ENCODE data around the gene MMP21. TPM values are rescaled to one million over a fixed set of nuclear protein-coding genes. Genes with fewer than 3 reads are reported as not detected.

The MMP21 gene
- total RNA-seq, 2 experiments from 2014 or later, result not detected

DNA sequence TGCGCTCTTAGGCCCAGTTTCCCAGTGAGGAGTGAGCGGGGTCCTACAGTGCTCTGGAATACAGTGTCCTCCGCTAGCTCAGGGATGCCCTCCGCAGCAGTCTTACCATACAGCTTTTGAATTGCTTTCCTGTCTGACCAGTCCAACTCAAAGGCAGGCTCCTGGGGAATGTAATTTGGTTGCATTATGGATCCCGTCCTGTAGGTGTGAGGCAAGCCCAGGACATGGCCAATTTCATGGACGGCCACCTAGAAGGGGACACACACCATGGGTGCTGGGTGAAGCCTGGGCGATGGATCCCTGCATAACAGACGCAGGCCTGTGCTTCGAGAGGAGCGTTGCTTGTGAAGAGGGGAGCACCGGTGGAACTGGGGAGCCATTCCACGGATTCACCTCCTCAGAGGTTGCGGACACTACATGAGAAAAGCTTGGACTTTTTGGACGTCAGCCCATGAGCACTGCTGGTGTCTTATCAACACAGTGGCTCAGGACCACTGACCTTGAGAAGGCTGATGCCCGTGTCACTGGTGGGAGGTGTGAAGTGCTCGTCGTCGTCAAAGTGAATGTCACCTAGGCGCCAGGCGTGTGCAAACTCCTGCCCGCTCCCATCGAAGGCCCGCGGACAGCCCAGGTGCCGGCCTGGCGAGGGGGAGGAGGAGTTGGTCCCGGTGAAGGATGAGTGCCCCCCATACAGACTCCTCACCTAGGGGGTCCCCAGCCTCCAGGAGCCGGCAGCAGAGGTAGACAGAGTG is 3.3 kb downstream of the MMP21 start:
- H3K4me3 Mint-ChIP-seq, result no peak overlapping the region
- no peak for ATAC-seq
- H3K27ac Mint-ChIP-seq, result no peak overlapping the region
- H3K27me3 Mint-ChIP-seq, result no peaks in the 10 kb centered on the region
- intact Hi-C loops (cut with DNase I, micrococcal nuclease), result no loop called here
- peaks cover 5% of the 10 kb centered on the region for H3K36me3 Mint-ChIP-seq (ENCODE audit: low read depth)
- no peaks in the 10 kb centered on the region for H3K9me3 Mint-ChIP-seq (ENCODE audit: low read depth)
- no peaks in the 10 kb centered on the region for H3K4me1 Mint-ChIP-seq
- POLR2A ChIA-PET, result no interaction called here
- CTCF ChIA-PET, result no interaction called here
- no peak for DNase-seq

DNA sequence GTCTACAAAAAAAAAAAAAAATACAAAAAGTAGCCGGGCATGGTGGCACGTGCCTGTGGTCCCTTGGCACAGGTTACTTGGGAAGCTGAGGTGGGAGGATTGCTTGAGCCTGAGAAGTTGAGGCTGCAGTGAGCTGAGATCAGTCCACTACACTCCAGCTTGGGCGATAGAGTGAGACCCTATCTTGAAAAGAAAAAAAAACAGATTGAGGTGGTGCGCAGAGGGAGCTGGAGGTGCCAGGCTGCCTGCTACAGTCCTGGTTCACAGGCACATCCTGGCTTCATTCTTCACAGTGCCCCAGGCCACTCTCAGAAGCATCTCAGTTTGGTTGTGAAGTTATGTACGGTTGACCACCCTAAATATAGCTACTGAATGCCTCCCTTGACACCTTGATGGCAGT is 4.8 kb downstream of the MMP21 start:
- no peaks in the 10 kb centered on the region for H3K9me3 Mint-ChIP-seq (ENCODE audit: low read depth)
- no peak for DNase-seq
- H3K36me3 Mint-ChIP-seq (ENCODE audit: low read depth), result peaks cover 13% of the 10 kb centered on the region
- CTCF ChIA-PET, result no interaction called here
- intact Hi-C loops (cut with DNase I, micrococcal nuclease), result no loop called here
- H3K27ac Mint-ChIP-seq, result no peak overlapping the region
- H3K27me3 Mint-ChIP-seq, result no peaks in the 10 kb centered on the region
- H3K4me3 Mint-ChIP-seq, result no peak overlapping the region
- no peak for ATAC-seq
- POLR2A ChIA-PET, result no interaction called here
- H3K4me1 Mint-ChIP-seq, result no peaks in the 10 kb centered on the region

DNA sequence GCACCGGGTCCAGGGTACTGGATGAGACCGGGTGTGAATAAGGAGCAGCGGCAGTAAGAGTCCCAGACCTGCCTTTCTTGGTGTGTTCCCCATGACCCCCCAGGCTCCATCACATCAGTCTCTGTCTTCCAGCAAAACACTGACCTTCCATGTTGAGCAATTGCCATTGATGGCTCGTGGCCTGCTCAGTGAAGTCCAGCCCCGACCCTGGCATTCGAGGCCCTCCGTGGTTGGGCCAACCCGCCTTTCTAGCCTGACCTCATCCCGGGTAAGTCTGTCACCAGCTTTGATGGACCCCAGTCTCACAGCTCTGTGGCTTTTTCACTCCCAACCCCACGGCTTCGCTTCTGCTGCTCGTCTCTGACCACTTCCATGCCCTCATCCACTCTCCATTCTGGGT is 6.4 kb downstream of the MMP21 start:
- ATAC-seq (no peak), DNase-seq (no peak)
- no peaks in the 10 kb centered on the region for H3K4me1 Mint-ChIP-seq
- no peaks in the 10 kb centered on the region for H3K9me3 Mint-ChIP-seq (ENCODE audit: low read depth)
- no peak overlapping the region for H3K4me3 Mint-ChIP-seq
- ChIA-PET CTCF (no interaction called here), POLR2A (no interaction called here)
- peaks cover 27% of the 10 kb centered on the region for H3K36me3 Mint-ChIP-seq (ENCODE audit: low read depth)
- intact Hi-C loops (cut with DNase I, micrococcal nuclease), result no loop called here
- H3K27ac Mint-ChIP-seq, result no peak overlapping the region
- H3K27me3 Mint-ChIP-seq, result no peaks in the 10 kb centered on the region

DNA sequence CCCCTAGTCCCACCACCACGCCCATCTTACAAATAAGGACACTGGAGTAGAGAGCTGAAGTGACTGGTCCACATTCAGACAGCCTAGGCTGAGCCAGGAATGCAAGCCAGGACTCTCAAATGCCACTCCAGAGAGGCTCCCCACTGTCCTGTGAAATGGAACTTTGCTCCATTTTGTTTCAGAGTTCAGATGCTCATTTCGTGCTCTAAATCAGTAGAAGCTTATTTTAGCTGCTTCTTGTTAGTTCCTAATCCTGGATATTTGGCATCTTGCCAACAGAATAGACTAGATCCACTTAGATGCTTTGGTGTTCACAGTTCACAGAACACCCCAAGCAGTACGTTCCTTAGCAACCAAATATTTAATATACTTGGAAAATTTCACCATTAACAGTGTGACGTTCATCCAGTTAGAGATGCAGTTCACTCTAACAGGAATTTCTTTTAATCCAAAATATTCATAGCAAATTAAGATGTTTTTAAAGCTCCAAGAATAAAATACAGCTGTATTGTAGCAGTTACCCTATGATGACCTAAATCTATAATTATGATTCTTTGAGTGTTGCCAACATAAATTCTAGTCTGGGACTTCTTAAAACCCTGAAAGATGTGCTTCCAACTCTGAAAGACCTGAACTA is 7.3 kb downstream of the MMP21 start:
- ChIA-PET POLR2A (no interaction called here), CTCF (no interaction called here)
- no peak overlapping the region for H3K27ac Mint-ChIP-seq
- H3K4me3 Mint-ChIP-seq, result no peak overlapping the region
- H3K27me3 Mint-ChIP-seq, result no peaks in the 10 kb centered on the region
- DNase-seq (no peak), ATAC-seq (no peak)
- H3K36me3 Mint-ChIP-seq (ENCODE audit: low read depth), result peaks cover 33% of the 10 kb centered on the region
- intact Hi-C loops (cut with DNase I, micrococcal nuclease), result no loop called here
- H3K4me1 Mint-ChIP-seq, result no peaks in the 10 kb centered on the region
- H3K9me3 Mint-ChIP-seq (ENCODE audit: low read depth), result no peaks in the 10 kb centered on the region

DNA sequence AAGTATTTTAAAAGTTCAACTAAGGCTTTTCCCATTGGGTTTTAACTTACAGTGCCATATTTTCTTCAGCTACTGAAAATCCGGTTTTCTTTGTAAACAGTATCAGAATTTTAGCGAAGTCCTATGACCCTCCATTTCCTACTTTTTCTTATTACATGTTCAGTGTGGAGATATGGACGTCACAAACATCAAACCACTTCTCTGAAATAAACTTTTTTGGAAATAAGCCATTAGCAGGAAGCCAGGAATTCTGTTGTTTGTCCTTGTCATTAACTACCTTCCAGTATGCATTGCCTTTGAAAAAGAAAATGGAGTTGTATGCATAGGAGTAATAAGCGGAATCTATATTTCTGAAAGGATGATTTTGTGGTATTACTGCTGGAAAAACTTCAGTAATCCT is 9.1 kb downstream of the MMP21 start:
- no peaks in the 10 kb centered on the region for H3K27me3 Mint-ChIP-seq
- no peak overlapping the region for H3K27ac Mint-ChIP-seq
- ATAC-seq (no peak), DNase-seq (no peak)
- ChIA-PET POLR2A (no interaction called here), CTCF (no interaction called here)
- intact Hi-C loops (cut with DNase I, micrococcal nuclease), result no loop called here
- peaks cover 42% of the 10 kb centered on the region for H3K36me3 Mint-ChIP-seq (ENCODE audit: low read depth)
- no peak overlapping the region for H3K4me3 Mint-ChIP-seq
- no peaks in the 10 kb centered on the region for H3K4me1 Mint-ChIP-seq
- H3K9me3 Mint-ChIP-seq (ENCODE audit: low read depth), result no peaks in the 10 kb centered on the region

DNA sequence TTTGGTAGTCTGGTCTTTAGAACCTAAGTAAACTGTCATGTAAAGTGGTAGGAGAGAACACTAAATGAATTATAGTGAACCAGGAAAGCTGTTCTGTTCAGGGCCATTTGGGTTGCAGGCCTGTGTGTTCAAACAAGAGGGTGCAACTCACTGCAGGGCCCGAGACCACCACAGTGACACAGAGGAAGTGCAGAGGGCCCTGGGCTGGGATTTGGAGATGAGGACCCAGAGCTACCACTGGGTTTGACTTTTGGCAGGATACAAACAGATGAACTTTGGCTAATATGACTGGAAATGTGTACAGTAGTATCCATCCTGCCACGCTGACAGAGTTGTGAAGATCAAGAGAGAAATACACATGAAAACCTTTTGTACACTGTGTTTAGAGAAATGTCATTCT is 9.8 kb downstream of the MMP21 start:
- H3K36me3 Mint-ChIP-seq (ENCODE audit: low read depth), result peaks cover 46% of the 10 kb centered on the region
- H3K27me3 Mint-ChIP-seq, result no peaks in the 10 kb centered on the region
- ATAC-seq, result no peak
- ChIA-PET POLR2A (no interaction called here), CTCF (interaction anchor here (0.5 to 0.7 kb wide), 2 partner anchors 95 to 983 kb away, joined by 3 read pairs; no protein-coding TSS in a partner anchor)
- no peak for DNase-seq
- no peak overlapping the region for H3K4me3 Mint-ChIP-seq
- H3K27ac Mint-ChIP-seq, result no peak overlapping the region
- H3K4me1 Mint-ChIP-seq, result no peaks in the 10 kb centered on the region
- intact Hi-C loops (cut with DNase I, micrococcal nuclease), result no loop called here
- H3K9me3 Mint-ChIP-seq (ENCODE audit: low read depth), result no peaks in the 10 kb centered on the region

DNA sequence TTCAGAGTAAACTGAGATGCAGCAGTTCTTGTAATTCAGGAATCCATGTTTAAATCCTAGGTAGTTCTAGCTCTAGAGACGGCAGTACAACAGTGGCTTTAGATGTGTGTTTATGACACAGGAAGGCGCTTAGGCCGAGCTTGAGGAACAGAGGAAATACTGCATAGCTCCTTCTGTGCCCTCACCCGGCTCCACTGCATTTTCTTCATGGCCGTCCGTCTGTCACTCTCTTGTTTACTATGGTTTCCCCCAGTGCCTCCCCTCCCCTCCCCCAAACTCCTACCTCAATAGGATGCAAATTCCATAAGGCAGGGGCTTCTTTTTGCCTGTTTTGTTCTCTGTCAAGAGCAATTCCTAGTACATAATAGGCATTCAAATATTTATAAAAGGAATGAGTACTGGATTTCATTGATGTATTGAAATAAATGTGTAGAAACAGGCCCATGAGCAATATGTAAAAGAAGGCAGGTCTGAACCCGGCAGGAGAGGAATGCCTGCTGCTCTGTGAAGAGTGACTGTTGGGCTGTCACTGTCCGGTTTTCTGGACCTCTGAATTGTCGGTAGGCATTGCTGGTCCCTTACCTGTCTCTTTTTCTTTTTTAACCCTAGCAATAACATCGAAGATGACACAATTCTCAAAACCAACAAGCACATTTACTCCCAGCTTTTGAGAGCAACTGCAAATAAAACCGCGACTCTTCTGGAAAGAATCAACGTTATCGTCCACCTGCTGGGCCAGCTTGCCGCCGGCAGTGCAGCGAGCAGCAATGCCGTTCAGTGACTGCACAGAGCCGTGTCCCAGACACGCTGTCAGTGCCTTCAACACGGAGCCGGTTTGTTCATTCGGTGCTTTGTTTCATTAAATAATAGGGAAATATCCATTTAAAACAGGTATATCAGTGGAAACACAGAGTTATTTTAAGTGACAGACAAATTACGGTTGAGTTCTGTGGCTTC is 12.7 kb downstream of the MMP21 start:
- CTCF ChIA-PET, result interaction anchor here (0.6 kb wide), 1 partner anchor 1146 kb away, joined by 3 read pairs; no protein-coding TSS in a partner anchor
- no peak for ATAC-seq
- H3K27me3 Mint-ChIP-seq, result no peaks in the 10 kb centered on the region
- H3K36me3 Mint-ChIP-seq (ENCODE audit: low read depth), result peaks cover 60% of the 10 kb centered on the region
- no peak overlapping the region for H3K27ac Mint-ChIP-seq
- intact Hi-C loops (cut with DNase I, micrococcal nuclease), result no loop called here
- no peak overlapping the region for H3K4me3 Mint-ChIP-seq
- POLR2A ChIA-PET, result no interaction called here
- DNase-seq, result no peak
- H3K4me1 Mint-ChIP-seq, result no peaks in the 10 kb centered on the region
- no peaks in the 10 kb centered on the region for H3K9me3 Mint-ChIP-seq (ENCODE audit: low read depth)

DNA sequence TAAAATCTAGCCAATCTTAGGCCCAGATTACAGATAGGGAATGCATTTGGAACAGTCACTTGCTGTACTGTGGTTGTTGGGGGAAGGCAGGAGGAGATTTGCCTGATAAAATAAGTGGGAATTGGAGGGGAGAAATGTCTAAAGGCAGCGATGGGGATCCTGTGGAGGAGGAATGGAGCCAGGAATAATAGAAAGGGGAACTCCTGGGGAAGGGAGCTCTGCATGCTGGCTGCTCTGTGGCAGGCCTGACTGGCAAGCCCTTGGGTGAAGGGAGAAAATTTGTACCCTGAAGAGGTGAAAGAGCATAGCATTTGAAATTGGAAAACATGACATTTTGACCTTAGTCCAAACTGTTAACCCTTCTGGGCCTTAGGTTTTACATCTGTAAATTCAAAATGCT is 13.7 kb downstream of the MMP21 start:
- Mint-ChIP-seq H3K4me1 (no peaks in the 10 kb centered on the region), H3K36me3 (ENCODE audit: low read depth) (peaks cover 65% of the 10 kb centered on the region), H3K27me3 (no peaks in the 10 kb centered on the region), H3K4me3 (no peak overlapping the region), H3K9me3 (ENCODE audit: low read depth) (no peaks in the 10 kb centered on the region), H3K27ac (no peak overlapping the region)
- ChIA-PET POLR2A (no interaction called here), CTCF (no interaction called here)
- DNase-seq (no peak), ATAC-seq (no peak)
- intact Hi-C loops (cut with DNase I, micrococcal nuclease), result no loop called here

DNA sequence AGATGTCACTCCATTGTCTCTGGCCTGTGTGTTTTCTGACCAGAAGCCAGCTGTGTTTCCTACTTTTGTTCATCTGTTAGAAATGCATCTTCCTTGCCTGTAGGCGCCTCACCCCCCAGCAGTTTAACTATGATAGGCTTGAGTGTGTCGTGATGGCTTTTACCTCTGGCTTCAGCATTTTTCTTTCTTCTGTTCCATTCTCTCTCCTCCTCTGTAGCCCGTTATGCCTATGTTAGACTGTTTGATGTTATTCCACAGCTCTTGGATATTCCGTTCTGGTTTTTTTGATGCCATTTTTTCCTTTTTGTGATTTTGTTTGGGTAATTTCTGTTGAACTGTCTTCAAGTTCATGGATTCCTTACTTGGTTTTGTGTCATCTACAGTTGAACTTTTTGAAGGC is 17.9 kb downstream of the MMP21 start:
- ATAC-seq (no peak), DNase-seq (no peak)
- Mint-ChIP-seq H3K4me1 (peaks cover 4% of the 10 kb centered on the region), H3K36me3 (ENCODE audit: low read depth) (peaks cover 58% of the 10 kb centered on the region), H3K9me3 (ENCODE audit: low read depth) (no peaks in the 10 kb centered on the region), H3K27me3 (no peaks in the 10 kb centered on the region), H3K4me3 (no peak overlapping the region), H3K27ac (no peak overlapping the region)
- ChIA-PET CTCF (no interaction called here), POLR2A (no interaction called here)
- intact Hi-C loops (cut with DNase I, micrococcal nuclease), result no loop called here

DNA sequence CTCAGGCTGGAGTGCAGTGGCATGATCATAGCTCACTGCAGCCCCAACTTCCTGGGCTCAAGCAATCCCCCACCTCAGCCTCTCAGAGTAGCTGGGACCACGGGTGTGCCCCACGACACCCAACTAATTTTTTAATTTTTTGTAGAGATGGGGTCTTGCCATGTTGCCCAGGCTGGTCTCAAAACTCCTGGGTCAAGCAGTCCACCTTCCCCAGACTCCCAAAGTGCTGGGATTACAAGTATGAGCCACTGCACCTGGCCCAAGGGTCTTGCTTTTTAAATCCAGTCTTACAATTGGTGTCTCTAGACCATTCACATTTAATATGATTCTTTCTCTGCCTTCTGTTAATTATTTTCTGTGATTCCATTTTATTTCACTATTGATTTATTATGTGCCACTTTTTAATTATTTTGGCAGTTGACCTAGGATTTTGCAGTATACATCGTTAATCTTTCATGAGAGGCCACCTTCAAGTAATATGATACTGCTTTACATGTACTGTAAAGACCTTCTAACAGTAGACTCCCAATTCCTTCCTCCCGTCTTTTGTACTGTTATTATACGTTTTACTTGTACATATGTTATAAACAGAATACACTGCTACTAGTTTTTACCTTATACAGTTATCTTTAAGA is 18.7 kb downstream of the MMP21 start:
- H3K36me3 Mint-ChIP-seq (ENCODE audit: low read depth), result peaks cover 58% of the 10 kb centered on the region
- peaks cover 4% of the 10 kb centered on the region for H3K4me1 Mint-ChIP-seq
- no peaks in the 10 kb centered on the region for H3K9me3 Mint-ChIP-seq (ENCODE audit: low read depth)
- no peak overlapping the region for H3K27ac Mint-ChIP-seq
- ChIA-PET CTCF (no interaction called here), POLR2A (no interaction called here)
- no peaks in the 10 kb centered on the region for H3K27me3 Mint-ChIP-seq
- no peak for ATAC-seq
- no peak overlapping the region for H3K4me3 Mint-ChIP-seq
- DNase-seq, result no peak
- intact Hi-C loops (cut with DNase I, micrococcal nuclease), result no loop called here

DNA sequence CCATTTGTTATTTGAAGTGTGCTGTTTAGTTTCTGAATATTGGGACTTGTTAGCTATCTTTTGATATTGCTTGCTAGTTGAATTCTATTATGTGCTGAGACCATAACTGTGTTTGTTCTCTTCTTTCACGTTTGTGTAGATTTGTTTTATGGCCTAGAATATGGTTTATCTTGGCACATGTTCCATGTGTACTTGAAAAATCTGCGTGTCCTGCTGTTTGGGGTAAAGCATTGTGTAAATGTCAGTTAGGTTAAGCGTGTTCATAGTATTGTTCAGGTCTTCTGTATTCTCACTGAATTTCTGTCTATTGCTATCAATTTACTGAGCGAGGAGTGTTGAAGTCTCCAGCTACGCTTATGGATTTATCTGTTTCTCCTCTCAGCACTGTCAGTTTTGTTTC is 19.4 kb downstream of the MMP21 start:
- peaks cover 56% of the 10 kb centered on the region for H3K36me3 Mint-ChIP-seq (ENCODE audit: low read depth)
- H3K4me1 Mint-ChIP-seq, result peaks cover 4% of the 10 kb centered on the region
- H3K4me3 Mint-ChIP-seq, result no peak overlapping the region
- H3K9me3 Mint-ChIP-seq (ENCODE audit: low read depth), result no peaks in the 10 kb centered on the region
- CTCF ChIA-PET, result no interaction called here
- intact Hi-C loops (cut with DNase I, micrococcal nuclease), result no loop called here
- no peak for ATAC-seq
- POLR2A ChIA-PET, result no interaction called here
- no peak overlapping the region for H3K27ac Mint-ChIP-seq
- no peaks in the 10 kb centered on the region for H3K27me3 Mint-ChIP-seq
- no peak for DNase-seq
